Measurements from ENCODE around the gene TMEM178B. TPM values are rescaled to one million over a fixed set of nuclear protein-coding genes. Genes with fewer than 3 reads are reported as not detected.

Gene TMEM178B
- total RNA-seq, 1 experiment from 2014 or later = not detected

DNA sequence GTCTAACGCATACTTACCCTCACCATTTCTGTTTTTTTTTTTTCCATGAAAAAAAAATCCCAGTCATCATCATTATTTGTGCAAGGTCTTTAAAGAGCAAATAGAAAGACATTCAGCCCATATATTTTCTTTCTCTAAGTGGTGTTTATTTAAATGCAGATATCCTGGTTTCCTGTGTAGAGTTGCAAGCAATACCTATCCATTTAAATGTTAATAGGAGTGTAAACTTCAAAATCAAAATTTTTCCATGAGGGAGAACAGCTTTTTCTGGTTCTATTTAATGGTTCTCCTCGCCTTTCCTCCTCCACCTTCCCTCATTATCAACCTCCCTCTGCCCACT lies 357.2 kb downstream of the TMEM178B start:
- no peak overlapping the region for H3K9ac ChIP-seq (ENCODE audit: low read length)
- H3K4me3 ChIP-seq (ENCODE audit: low read length) = no peak overlapping the region
- H3K79me2 ChIP-seq (ENCODE audit: low read length) = no peaks in the 10 kb centered on the region
- H3K27ac ChIP-seq (ENCODE audit: low read length) = no peak overlapping the region
- H3K4me2 ChIP-seq (ENCODE audit: low read depth, low read length, poor library complexity, severe bottlenecking) = no peak overlapping the region
- H3K27me3 ChIP-seq (ENCODE audit: low read length) = no peaks in the 10 kb centered on the region
- H3K9me3 ChIP-seq (ENCODE audit: low read length) = no peaks in the 10 kb centered on the region
- no peaks in the 10 kb centered on the region for H3K9me2 ChIP-seq (replicated peaks; ENCODE audit: insufficient read depth, low read length)
- H3K36me3 ChIP-seq (ENCODE audit: insufficient read depth, low read length) = no peaks in the 10 kb centered on the region
- DNase-seq = no peak
- H3K4me1 ChIP-seq (ENCODE audit: low read length) = no peaks in the 10 kb centered on the region
- no peak overlapping the region for H2AFZ ChIP-seq (ENCODE audit: low read length)
- H4K20me1 ChIP-seq (ENCODE audit: insufficient read depth, low read depth, low read length) = no peaks in the 10 kb centered on the region

DNA sequence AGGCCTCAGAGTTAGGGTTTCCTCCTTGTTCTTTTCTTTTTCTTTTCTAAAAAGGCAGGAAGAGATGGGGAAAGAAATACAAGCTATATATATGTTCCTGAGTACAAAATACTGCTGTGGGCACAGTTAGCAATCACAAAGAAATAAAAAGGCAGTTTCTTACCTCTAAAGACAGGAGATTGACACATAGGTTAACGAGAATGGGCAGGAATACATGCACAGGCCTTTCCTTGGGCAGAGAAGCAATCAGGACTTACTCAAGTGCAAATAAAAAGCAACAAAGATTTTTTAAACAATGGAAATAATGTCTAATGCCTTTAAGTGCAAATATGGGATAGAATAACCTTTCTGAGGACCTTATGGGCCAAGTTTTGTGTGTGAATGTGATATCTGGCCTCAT lies 357.8 kb downstream of the TMEM178B start:
- no peaks in the 10 kb centered on the region for H3K4me1 ChIP-seq (ENCODE audit: low read length)
- H3K36me3 ChIP-seq (ENCODE audit: insufficient read depth, low read length) = no peaks in the 10 kb centered on the region
- no peak overlapping the region for H3K4me3 ChIP-seq (ENCODE audit: low read length)
- H3K9me3 ChIP-seq (ENCODE audit: low read length) = no peaks in the 10 kb centered on the region
- no peak overlapping the region for H3K4me2 ChIP-seq (ENCODE audit: low read depth, low read length, poor library complexity, severe bottlenecking)
- H3K27ac ChIP-seq (ENCODE audit: low read length) = no peak overlapping the region
- H3K9ac ChIP-seq (ENCODE audit: low read length) = no peak overlapping the region
- H3K9me2 ChIP-seq (replicated peaks; ENCODE audit: insufficient read depth, low read length) = no peaks in the 10 kb centered on the region
- H4K20me1 ChIP-seq (ENCODE audit: insufficient read depth, low read depth, low read length) = no peaks in the 10 kb centered on the region
- DNase-seq = no peak
- no peaks in the 10 kb centered on the region for H3K79me2 ChIP-seq (ENCODE audit: low read length)
- H2AFZ ChIP-seq (ENCODE audit: low read length) = no peak overlapping the region
- no peaks in the 10 kb centered on the region for H3K27me3 ChIP-seq (ENCODE audit: low read length)

DNA sequence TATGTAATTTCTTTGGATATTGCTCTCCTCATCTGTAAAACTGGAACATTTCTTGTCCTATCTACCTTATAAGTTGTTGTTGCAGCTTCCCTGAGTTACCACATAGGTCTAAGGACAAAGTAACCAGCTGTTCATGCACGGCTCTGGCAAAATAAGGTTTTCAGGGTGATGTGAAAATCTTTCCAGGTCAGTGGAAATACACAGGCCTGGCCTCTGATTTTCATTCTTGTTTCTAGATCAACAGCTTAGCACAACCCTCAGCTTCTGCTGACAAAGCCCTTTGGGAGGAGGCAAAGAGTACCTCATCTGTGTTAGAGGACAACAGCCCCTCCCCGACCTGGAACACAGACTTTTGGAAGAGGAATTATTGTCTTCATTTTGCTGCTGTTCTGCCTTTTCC lies 359.8 kb downstream of the TMEM178B start:
- Histone ChIP-seq H3K4me3 (ENCODE audit: low read length) (no peak overlapping the region), H3K4me2 (ENCODE audit: low read depth, low read length, poor library complexity, severe bottlenecking) (no peak overlapping the region), H3K27me3 (ENCODE audit: low read length) (no peaks in the 10 kb centered on the region), H4K20me1 (ENCODE audit: insufficient read depth, low read depth, low read length) (no peaks in the 10 kb centered on the region), H2AFZ (ENCODE audit: low read length) (no peak overlapping the region), H3K9me2 (replicated peaks; ENCODE audit: insufficient read depth, low read length) (no peaks in the 10 kb centered on the region), H3K79me2 (ENCODE audit: low read length) (no peaks in the 10 kb centered on the region), H3K36me3 (ENCODE audit: insufficient read depth, low read length) (no peaks in the 10 kb centered on the region), H3K9ac (ENCODE audit: low read length) (no peak overlapping the region), H3K27ac (ENCODE audit: low read length) (no peak overlapping the region), H3K9me3 (ENCODE audit: low read length) (no peaks in the 10 kb centered on the region), H3K4me1 (ENCODE audit: low read length) (no peaks in the 10 kb centered on the region)
- DNase-seq = no peak

DNA sequence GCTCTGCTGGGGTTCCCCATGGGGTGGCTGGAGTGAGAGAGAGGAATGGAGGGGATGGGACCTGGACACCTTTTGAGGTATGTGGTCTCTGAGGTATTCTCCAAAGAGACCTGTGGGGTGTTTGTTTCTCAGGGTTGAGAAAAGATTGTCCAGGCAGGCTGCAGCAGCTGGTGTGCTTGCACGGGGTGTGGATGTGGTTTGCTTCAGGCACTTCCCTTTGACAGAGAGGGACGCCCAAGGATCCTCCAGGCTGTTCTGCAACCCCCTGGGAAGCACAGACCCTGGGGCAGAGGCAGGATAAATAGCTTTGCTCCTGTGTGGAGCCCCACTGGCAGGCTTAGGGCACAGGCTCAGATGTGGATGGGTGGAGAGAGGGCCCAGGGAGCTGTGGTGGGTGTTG lies 362.3 kb downstream of the TMEM178B start:
- no peaks in the 10 kb centered on the region for H3K9me2 ChIP-seq (replicated peaks; ENCODE audit: insufficient read depth, low read length)
- no peaks in the 10 kb centered on the region for H3K36me3 ChIP-seq (ENCODE audit: insufficient read depth, low read length)
- H3K4me3 ChIP-seq (ENCODE audit: low read length) = no peak overlapping the region
- no peaks in the 10 kb centered on the region for H3K9me3 ChIP-seq (ENCODE audit: low read length)
- no peak overlapping the region for H2AFZ ChIP-seq (ENCODE audit: low read length)
- no peaks in the 10 kb centered on the region for H3K27me3 ChIP-seq (ENCODE audit: low read length)
- no peak for DNase-seq
- no peak overlapping the region for H3K4me2 ChIP-seq (ENCODE audit: low read depth, low read length, poor library complexity, severe bottlenecking)
- H3K79me2 ChIP-seq (ENCODE audit: low read length) = no peaks in the 10 kb centered on the region
- no peak overlapping the region for H3K27ac ChIP-seq (ENCODE audit: low read length)
- no peaks in the 10 kb centered on the region for H4K20me1 ChIP-seq (ENCODE audit: insufficient read depth, low read depth, low read length)
- no peaks in the 10 kb centered on the region for H3K4me1 ChIP-seq (ENCODE audit: low read length)
- no peak overlapping the region for H3K9ac ChIP-seq (ENCODE audit: low read length)

DNA sequence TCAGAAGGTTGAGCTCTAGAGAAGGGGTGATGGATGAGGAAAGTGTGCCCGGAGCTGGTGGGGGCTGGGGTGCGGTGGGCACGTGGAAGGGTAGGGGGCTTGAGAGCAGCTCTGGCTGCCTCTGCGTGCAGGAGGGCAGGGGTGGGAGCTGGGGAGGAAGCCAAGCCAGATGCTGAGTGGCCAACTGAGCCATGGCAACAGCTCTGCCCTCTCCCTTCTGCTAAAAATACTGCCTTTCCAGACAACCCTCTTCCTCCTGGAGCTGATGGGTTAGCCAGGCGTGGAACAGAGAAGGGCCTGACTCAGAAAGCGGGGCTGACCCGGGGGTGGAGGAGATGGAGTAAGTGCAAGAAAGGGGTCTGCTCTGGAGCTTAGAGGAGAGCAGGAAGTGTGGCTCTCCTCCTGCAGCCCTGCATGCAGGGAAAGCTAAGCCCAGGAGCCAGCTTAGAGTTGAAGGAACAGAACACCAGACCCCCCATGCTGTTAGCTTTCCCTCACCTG lies 362.8 kb downstream of the TMEM178B start:
- Histone ChIP-seq H3K79me2 (ENCODE audit: low read length) (no peaks in the 10 kb centered on the region), H3K9ac (ENCODE audit: low read length) (no peak overlapping the region), H3K27ac (ENCODE audit: low read length) (no peak overlapping the region), H3K4me3 (ENCODE audit: low read length) (no peak overlapping the region), H4K20me1 (ENCODE audit: insufficient read depth, low read depth, low read length) (no peaks in the 10 kb centered on the region), H3K4me2 (ENCODE audit: low read depth, low read length, poor library complexity, severe bottlenecking) (no peak overlapping the region), H3K4me1 (ENCODE audit: low read length) (no peaks in the 10 kb centered on the region), H3K36me3 (ENCODE audit: insufficient read depth, low read length) (no peaks in the 10 kb centered on the region), H3K9me3 (ENCODE audit: low read length) (no peaks in the 10 kb centered on the region), H3K9me2 (replicated peaks; ENCODE audit: insufficient read depth, low read length) (no peaks in the 10 kb centered on the region), H2AFZ (ENCODE audit: low read length) (no peak overlapping the region), H3K27me3 (ENCODE audit: low read length) (no peaks in the 10 kb centered on the region)
- DNase-seq = no peak

DNA sequence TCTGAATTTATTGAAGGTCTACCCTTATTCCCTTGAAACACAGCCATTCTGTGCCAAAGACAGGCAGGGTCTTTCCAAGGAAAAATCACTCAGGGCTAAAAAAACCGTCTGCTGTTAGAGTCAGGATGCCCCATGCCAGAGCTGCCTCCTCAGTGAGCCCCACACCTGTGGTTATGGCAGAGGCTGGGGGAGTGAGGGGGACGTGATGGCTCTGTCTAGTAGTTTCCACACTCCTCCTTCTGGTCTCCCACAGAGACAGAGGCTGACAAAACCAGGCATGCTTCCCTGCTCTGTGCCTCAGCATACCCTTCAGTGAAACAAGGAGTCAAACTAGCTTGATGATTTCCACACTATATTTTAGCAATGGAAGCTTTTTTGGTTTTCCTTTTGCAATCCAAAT lies 365.3 kb downstream of the TMEM178B start:
- no peak for DNase-seq
- Histone ChIP-seq H3K4me2 (ENCODE audit: low read depth, low read length, poor library complexity, severe bottlenecking) (no peak overlapping the region), H4K20me1 (ENCODE audit: insufficient read depth, low read depth, low read length) (no peaks in the 10 kb centered on the region), H3K36me3 (ENCODE audit: insufficient read depth, low read length) (no peaks in the 10 kb centered on the region), H3K79me2 (ENCODE audit: low read length) (no peaks in the 10 kb centered on the region), H3K9ac (ENCODE audit: low read length) (no peak overlapping the region), H3K9me2 (replicated peaks; ENCODE audit: insufficient read depth, low read length) (no peaks in the 10 kb centered on the region), H3K27ac (ENCODE audit: low read length) (no peak overlapping the region), H2AFZ (ENCODE audit: low read length) (no peak overlapping the region), H3K27me3 (ENCODE audit: low read length) (no peaks in the 10 kb centered on the region), H3K4me1 (ENCODE audit: low read length) (no peaks in the 10 kb centered on the region), H3K4me3 (ENCODE audit: low read length) (no peak overlapping the region), H3K9me3 (ENCODE audit: low read length) (no peaks in the 10 kb centered on the region)

DNA sequence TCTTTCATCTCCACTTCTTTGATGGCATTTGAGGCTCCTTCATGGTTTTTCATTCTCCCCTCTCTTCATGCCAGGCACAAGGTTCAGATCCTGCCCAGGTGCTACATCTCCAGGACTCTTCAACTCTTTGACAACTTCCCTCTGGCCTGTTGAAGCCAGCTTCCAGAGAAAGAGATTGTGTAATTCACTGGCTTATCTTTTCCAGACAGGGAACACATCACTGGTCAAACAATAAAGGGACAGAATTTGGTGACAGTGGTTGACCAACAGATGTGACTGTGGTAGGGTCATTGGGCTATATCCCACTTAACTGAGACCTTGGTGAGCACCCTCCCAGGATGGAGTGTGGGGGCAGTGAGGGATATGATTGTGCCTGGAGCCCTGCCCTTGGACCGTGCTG lies 365.9 kb downstream of the TMEM178B start:
- Histone ChIP-seq H3K9me2 (replicated peaks; ENCODE audit: insufficient read depth, low read length) (no peaks in the 10 kb centered on the region), H3K79me2 (ENCODE audit: low read length) (no peaks in the 10 kb centered on the region), H3K36me3 (ENCODE audit: insufficient read depth, low read length) (no peaks in the 10 kb centered on the region), H4K20me1 (ENCODE audit: insufficient read depth, low read depth, low read length) (no peaks in the 10 kb centered on the region), H3K4me3 (ENCODE audit: low read length) (no peak overlapping the region), H3K4me1 (ENCODE audit: low read length) (no peaks in the 10 kb centered on the region), H3K9me3 (ENCODE audit: low read length) (no peaks in the 10 kb centered on the region), H3K4me2 (ENCODE audit: low read depth, low read length, poor library complexity, severe bottlenecking) (no peak overlapping the region), H3K27ac (ENCODE audit: low read length) (no peak overlapping the region), H2AFZ (ENCODE audit: low read length) (no peak overlapping the region), H3K27me3 (ENCODE audit: low read length) (no peaks in the 10 kb centered on the region), H3K9ac (ENCODE audit: low read length) (no peak overlapping the region)
- no peak for DNase-seq

DNA sequence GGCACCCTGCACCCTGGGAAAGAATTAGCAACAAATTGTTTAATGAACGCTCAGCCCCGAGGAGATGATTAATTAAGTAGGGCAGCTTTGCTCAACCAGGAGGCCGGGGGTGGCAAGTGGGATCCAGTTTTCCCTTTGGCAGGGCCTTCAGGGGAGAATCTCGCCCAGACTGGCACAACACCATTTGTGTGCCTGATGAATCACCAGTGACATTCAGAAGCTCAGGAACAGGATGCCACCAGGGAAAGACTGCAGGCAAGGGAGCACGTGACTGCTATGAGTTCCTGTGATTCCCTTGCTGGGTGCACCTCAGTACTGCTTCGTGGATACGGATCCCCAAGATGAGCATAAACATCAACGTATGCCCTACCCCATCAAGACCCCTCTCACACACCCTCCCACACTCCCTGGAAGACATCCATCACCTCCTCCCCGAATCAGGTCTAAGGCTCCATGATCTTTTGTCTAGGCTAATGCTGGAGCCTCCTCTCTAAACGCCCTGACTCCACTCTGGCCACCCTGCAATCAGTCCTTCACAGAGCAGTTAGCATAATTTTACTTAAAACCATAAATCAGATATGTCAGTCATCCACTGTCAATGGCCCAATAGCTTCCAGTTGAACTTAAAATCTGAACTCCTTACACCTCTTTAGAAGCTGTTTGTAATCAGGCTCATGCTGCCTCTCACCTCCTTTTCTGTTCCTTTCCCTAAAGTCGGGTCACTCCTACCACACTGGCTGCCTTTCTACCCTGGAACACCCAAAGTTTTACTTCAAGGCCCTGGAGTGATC lies 368.2 kb downstream of the TMEM178B start:
- Histone ChIP-seq H3K4me1 (ENCODE audit: low read length) (no peaks in the 10 kb centered on the region), H3K27me3 (ENCODE audit: low read length) (no peaks in the 10 kb centered on the region), H4K20me1 (ENCODE audit: insufficient read depth, low read depth, low read length) (no peaks in the 10 kb centered on the region), H3K9me3 (ENCODE audit: low read length) (no peaks in the 10 kb centered on the region), H2AFZ (ENCODE audit: low read length) (no peak overlapping the region), H3K9me2 (replicated peaks; ENCODE audit: insufficient read depth, low read length) (no peaks in the 10 kb centered on the region), H3K4me2 (ENCODE audit: low read depth, low read length, poor library complexity, severe bottlenecking) (no peak overlapping the region), H3K4me3 (ENCODE audit: low read length) (no peak overlapping the region), H3K27ac (ENCODE audit: low read length) (no peak overlapping the region), H3K79me2 (ENCODE audit: low read length) (no peaks in the 10 kb centered on the region), H3K36me3 (ENCODE audit: insufficient read depth, low read length) (no peaks in the 10 kb centered on the region), H3K9ac (ENCODE audit: low read length) (no peak overlapping the region)
- DNase-seq = no peak

Measured in Karpas-422 (cell line).